ENCODE results near the gene NR5A2.

The NR5A2 gene

GRCh38 chr1:200073286-200073637, 45.8 kb downstream of the NR5A2 start:
- TF ChIP-seq ZNF639 (tag by site-specific recombination; IDR thresholded peaks at IDR 0.05) (no peak), ZBTB44 (tag by site-specific recombination; IDR thresholded peaks at IDR 0.05) (no peak), ZSCAN16 (tag by site-specific recombination; IDR thresholded peaks at IDR 0.05) (no peak), ZNF837 (tag by site-specific recombination; IDR thresholded peaks at IDR 0.05) (no peak), ZNF701 (tag by site-specific recombination; IDR thresholded peaks at IDR 0.05) (no peak), ZNF555 (tag by site-specific recombination; conservative IDR thresholded peaks at IDR 0.05) (no peak), SALL2 (tag by site-specific recombination; IDR thresholded peaks at IDR 0.05; ENCODE audit: borderline replicate concordance) (no peak)
- Histone ChIP-seq H3K9me3 (ENCODE audit: control insufficient read depth, insufficient read depth, low read depth, low read length) (no peaks in the 10 kb centered on the region), H3K4me3 (ENCODE audit: low read depth, low read length) (no peak overlapping the region), H3K27ac (ENCODE audit: extremely low read depth, low read depth, low read length) (no peak overlapping the region), H3K36me3 (ENCODE audit: control insufficient read depth in 2 of 2, insufficient read depth in 1 of 2, low read length in 2 of 2) (no peaks in the 10 kb centered on the region), H3K4me1 (ENCODE audit: control insufficient read depth, insufficient read depth, low read length) (no peaks in the 10 kb centered on the region)
- ChIA-PET CTCF (no interaction called here), POLR2A (no interaction called here)

GRCh38 chr1:200075522-200075921, 48.0 kb downstream of the NR5A2 start:
- H3K36me3 ChIP-seq (ENCODE audit: control insufficient read depth in 2 of 2, insufficient read depth in 1 of 2, low read length in 2 of 2): no peaks in the 10 kb centered on the region
- no peaks in the 10 kb centered on the region for H3K4me1 ChIP-seq (ENCODE audit: control insufficient read depth, insufficient read depth, low read length)
- TF ChIP-seq ZNF324 (tag by site-specific recombination; IDR thresholded peaks at IDR 0.05) (no peak), ZNF610 (tag by site-specific recombination; IDR thresholded peaks at IDR 0.05; ENCODE audit: borderline replicate concordance) (no peak), ZBTB44 (tag by site-specific recombination; IDR thresholded peaks at IDR 0.05) (0 out of 2 replicates have a peak, but pooled peaks have one; percentile 20), ZNF785 (tag by site-specific recombination; IDR thresholded peaks at IDR 0.05) (no peak), FEZF1 (tag by site-specific recombination; IDR thresholded peaks at IDR 0.05) (peak; percentile 48), TCF7L2 (IDR thresholded peaks at IDR 0.05; ENCODE audit: borderline replicate concordance, low read depth, low read length) (no peak), ZNF544 (tag by site-specific recombination; IDR thresholded peaks at IDR 0.05) (no peak), SCRT2 (tag by site-specific recombination; IDR thresholded peaks at IDR 0.05) (peak; percentile 50), ZNF18 (tag by site-specific recombination; IDR thresholded peaks at IDR 0.05) (no peak), ZNF843 (tag by site-specific recombination; IDR thresholded peaks at IDR 0.05) (no peak), ZNF433 (tag by site-specific recombination; IDR thresholded peaks at IDR 0.05; ENCODE audit: low read depth) (no peak)
- no peak overlapping the region for H3K27ac ChIP-seq (ENCODE audit: extremely low read depth, low read depth, low read length)
- ChIA-PET CTCF (interaction anchor here (0.6 kb wide), 1 partner anchor 118 kb away, joined by 3 read pairs; no protein-coding TSS in a partner anchor), POLR2A (interaction anchor here (0.6 kb wide), 1 partner anchor 380 kb away, joined by 3 read pairs; no protein-coding TSS in a partner anchor)
- no peaks in the 10 kb centered on the region for H3K9me3 ChIP-seq (ENCODE audit: control insufficient read depth, insufficient read depth, low read depth, low read length)
- H3K4me3 ChIP-seq (ENCODE audit: low read depth, low read length): no peak overlapping the region

All from HEK293 (cell line).